Measurements from ENCODE around the gene SELE.

DNA sequence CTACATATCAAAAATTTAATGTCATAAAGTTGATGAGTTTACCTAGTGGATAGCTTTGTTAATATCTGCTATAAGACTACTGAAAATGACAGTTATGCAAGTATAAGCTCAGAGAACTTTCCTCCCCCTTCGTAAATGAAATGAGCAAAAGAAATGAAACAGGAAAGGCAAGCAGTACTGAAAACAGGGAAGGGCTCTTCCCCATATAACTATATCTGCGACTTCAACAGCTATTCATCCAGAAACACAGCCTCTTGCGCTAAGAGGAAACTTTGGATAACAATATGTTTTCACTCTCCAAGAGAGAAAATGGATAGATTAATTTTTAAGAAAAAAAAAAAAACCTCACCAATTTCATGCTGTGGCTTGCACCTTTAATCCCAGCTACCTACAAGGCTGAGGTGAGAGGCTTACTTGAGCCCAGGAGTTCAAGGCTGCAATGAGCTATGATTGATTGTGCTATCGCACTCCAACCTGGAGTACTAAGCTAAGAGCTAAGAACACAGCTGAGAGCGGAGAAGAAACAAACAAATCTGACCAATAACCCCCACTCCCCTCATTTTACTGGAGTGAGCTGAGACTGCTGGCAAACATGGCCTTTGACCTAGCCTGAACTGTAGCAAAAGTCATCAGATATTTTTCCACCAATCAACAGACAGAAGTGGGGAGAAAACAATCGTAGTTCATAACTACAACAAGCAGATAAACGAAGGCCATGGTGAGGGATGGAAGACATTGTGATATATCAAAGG lies 31.9 kb upstream of the SELE start:
- TF ChIP-seq ZNF274 (IDR thresholded peaks at IDR 0.05; ENCODE audit: low read length) (no peak), ZNF274 (tag by site-specific recombination; IDR thresholded peaks at IDR 0.05; ENCODE audit: borderline replicate concordance) (no peak), ZNF146 (tag by site-specific recombination; IDR thresholded peaks at IDR 0.05) (no peak), KLF10 (tag by site-specific recombination; IDR thresholded peaks at IDR 0.05) (no peak), KLF1 (tag by site-specific recombination; IDR thresholded peaks at IDR 0.05) (no peak), ZBTB7A (tag by site-specific recombination; IDR thresholded peaks at IDR 0.05; ENCODE audit: low read depth) (no peak)
- TF ChIP-seq, protein P1, sequence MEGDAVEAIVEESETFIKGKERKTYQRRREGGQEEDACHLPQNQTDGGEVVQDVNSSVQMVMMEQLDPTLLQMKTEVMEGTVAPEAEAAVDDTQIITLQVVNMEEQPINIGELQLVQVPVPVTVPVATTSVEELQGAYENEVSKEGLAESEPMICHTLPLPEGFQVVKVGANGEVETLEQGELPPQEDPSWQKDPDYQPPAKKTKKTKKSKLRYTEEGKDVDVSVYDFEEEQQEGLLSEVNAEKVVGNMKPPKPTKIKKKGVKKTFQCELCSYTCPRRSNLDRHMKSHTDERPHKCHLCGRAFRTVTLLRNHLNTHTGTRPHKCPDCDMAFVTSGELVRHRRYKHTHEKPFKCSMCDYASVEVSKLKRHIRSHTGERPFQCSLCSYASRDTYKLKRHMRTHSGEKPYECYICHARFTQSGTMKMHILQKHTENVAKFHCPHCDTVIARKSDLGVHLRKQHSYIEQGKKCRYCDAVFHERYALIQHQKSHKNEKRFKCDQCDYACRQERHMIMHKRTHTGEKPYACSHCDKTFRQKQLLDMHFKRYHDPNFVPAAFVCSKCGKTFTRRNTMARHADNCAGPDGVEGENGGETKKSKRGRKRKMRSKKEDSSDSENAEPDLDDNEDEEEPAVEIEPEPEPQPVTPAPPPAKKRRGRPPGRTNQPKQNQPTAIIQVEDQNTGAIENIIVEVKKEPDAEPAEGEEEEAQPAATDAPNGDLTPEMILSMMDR (tag by site-specific recombination; IDR thresholded peaks at IDR 0.05): no peak
- TF ChIP-seq, protein P2, sequence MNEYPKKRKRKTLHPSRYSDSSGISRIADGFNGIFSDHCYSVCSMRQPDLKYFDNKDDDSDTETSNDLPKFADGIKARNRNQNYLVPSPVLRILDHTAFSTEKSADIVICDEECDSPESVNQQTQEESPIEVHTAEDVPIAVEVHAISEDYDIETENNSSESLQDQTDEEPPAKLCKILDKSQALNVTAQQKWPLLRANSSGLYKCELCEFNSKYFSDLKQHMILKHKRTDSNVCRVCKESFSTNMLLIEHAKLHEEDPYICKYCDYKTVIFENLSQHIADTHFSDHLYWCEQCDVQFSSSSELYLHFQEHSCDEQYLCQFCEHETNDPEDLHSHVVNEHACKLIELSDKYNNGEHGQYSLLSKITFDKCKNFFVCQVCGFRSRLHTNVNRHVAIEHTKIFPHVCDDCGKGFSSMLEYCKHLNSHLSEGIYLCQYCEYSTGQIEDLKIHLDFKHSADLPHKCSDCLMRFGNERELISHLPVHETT (tag by site-specific recombination; IDR thresholded peaks at IDR 0.05): no peak
- TF ChIP-seq, protein P3, sequence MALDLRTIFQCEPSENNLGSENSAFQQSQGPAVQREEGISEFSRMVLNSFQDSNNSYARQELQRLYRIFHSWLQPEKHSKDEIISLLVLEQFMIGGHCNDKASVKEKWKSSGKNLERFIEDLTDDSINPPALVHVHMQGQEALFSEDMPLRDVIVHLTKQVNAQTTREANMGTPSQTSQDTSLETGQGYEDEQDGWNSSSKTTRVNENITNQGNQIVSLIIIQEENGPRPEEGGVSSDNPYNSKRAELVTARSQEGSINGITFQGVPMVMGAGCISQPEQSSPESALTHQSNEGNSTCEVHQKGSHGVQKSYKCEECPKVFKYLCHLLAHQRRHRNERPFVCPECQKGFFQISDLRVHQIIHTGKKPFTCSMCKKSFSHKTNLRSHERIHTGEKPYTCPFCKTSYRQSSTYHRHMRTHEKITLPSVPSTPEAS (tag by site-specific recombination; IDR thresholded peaks at IDR 0.05): no peak
